ENCODE measurements around the gene ITGB1. TPM values are rescaled to one million over a fixed set of nuclear protein-coding genes. Genes with fewer than 3 reads are reported as not detected.

ITGB1 gene
- total and polyA plus RNA-seq, 7 experiments from 2014 or later = 26.5 to 205 (median 53.5) TPM

DNA sequence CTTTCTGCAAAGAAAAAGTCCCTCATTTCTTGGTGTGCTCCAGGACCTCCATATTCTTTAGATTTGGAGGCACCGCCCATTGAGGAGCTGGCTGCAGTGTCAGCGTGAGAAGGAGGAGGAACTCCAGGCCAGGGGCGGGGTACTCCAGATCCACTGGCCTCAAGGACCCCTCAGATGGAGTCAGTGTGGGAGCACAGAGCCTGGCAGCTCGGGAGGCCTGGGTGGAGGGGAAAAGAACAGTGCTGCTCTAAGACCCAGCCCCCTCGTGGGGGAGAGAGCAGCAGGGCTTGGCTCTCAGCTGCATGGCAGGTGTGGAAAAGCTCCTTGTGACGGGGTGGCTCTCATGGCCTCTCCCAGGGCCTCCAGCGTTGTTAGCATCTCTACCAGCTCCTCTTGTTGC, 70.5 kb downstream of the ITGB1 start:
- ATAC-seq = no peak
- POLR2A ChIA-PET = no interaction called here

DNA sequence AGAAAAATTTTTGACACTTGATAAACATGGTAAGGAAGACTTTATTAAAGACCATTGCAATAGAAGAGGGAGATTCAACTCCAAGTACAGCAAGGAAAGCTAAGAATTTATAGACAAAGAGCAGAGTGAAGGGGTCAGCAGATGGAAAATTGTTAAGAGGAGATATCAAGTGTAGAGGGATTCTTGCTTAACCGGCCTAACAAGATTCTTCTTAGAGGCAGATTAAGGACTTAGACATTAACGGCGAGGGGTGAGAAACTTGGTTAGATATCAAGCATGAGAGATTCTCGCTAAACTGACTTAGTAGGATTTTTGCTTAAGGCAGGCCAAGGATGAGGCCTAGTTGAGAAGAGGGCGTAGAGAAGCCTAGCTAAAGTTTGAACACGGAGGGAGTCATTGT, 76.0 kb downstream of the ITGB1 start:
- no peaks in the 10 kb centered on the region for H3K4me1 ChIP-seq (ENCODE audit: control insufficient read depth in 2 of 2, insufficient read depth in 2 of 2, low read length in 2 of 2)
- ChIA-PET CTCF (no interaction called here), POLR2A (no interaction called here)
- no peak overlapping the region for H3K27ac Mint-ChIP-seq
- H3K27ac ChIP-seq (ENCODE audit: low read depth, low read length) = no peak overlapping the region
- H3K9me3 Mint-ChIP-seq = peaks cover 0 to 2% (median 0%) of the 10 kb centered on the region in 11 donors
- no peaks in the 10 kb centered on the region for H3K36me3 ChIP-seq (ENCODE audit: control insufficient read depth in 2 of 3, insufficient read depth in 3 of 3, low read length in 3 of 3)
- H3K27me3 Mint-ChIP-seq = no peaks in the 10 kb centered on the region
- no peaks in the 10 kb centered on the region for H3K9me3 ChIP-seq (ENCODE audit: control insufficient read depth in 2 of 3, low read length in 3 of 3)
- intact Hi-C loops (cut with micrococcal nuclease) = no loop called here
- H3K36me3 Mint-ChIP-seq = peaks cover 0 to 13% (median 0%) of the 10 kb centered on the region in 5 donors
- ATAC-seq = no peak
- DNase-seq = no peak
- H3K4me1 Mint-ChIP-seq = no peaks in the 10 kb centered on the region
- no peaks in the 10 kb centered on the region for H3K27me3 ChIP-seq (ENCODE audit: control insufficient read depth in 2 of 2, insufficient read depth in 2 of 2, low read length in 2 of 2)
- H3K4me3 ChIP-seq (ENCODE audit: low read length) = no peak overlapping the region
- H3K4me3 Mint-ChIP-seq = no peak overlapping the region

More for the DNA sequence above, 70.5 kb downstream of the ITGB1 start:
- intact Hi-C loops (cut with micrococcal nuclease) = no loop called here
- no peak overlapping the region for H3K4me3 Mint-ChIP-seq
- H3K4me3 ChIP-seq (ENCODE audit: low read length) = no peak overlapping the region
- H3K9me3 ChIP-seq (ENCODE audit: control insufficient read depth in 2 of 3, low read length in 3 of 3) = no peaks in the 10 kb centered on the region
- H3K27me3 Mint-ChIP-seq = no peaks in the 10 kb centered on the region
- no peaks in the 10 kb centered on the region for H3K27me3 ChIP-seq (ENCODE audit: control insufficient read depth in 2 of 2, insufficient read depth in 2 of 2, low read length in 2 of 2)
- no peaks in the 10 kb centered on the region for H3K36me3 ChIP-seq (ENCODE audit: control insufficient read depth in 2 of 3, insufficient read depth in 3 of 3, low read length in 3 of 3)
- no peaks in the 10 kb centered on the region for H3K9me3 Mint-ChIP-seq
- peaks cover 0 to 7% (median 0%) of the 10 kb centered on the region in 5 donors for H3K36me3 Mint-ChIP-seq
- H3K27ac ChIP-seq (ENCODE audit: low read depth, low read length) = no peak overlapping the region
- peaks cover 0 to 7% (median 4%) of the 10 kb centered on the region in 7 donors for H3K4me1 Mint-ChIP-seq
- H3K27ac Mint-ChIP-seq = no peak overlapping the region
- no peak for DNase-seq
- CTCF ChIA-PET = no interaction called here
- no peaks in the 10 kb centered on the region for H3K4me1 ChIP-seq (ENCODE audit: control insufficient read depth in 2 of 2, insufficient read depth in 2 of 2, low read length in 2 of 2)

DNA sequence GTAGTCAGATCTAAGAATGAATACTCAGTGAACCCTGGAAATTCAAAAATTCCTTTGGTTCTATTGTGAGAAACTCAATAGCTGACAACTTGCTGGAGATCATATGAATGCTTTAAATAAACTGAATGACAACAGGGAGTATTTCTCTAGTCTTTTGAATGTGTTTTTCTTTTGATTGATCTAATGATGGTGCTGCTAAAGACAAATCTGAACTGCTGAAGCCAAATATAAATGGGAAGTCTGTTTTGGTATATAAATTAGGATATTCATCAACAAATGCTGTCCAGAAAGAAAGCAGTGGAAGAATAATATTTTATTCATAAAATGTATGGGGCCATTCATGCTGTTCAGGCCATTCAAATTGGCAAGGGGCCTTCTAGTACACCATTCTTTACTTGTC, 79.4 kb downstream of the ITGB1 start:
- Mint-ChIP-seq H3K4me3 (no peak overlapping the region), H3K27me3 (no peaks in the 10 kb centered on the region), H3K9me3 (peaks cover 0 to 8% (median 0%) of the 10 kb centered on the region in 11 donors), H3K4me1 (no peaks in the 10 kb centered on the region), H3K27ac (no peak overlapping the region), H3K36me3 (peaks cover 0 to 15% (median 0%) of the 10 kb centered on the region in 5 donors)
- CTCF ChIA-PET = no interaction called here
- Histone ChIP-seq H3K27ac (ENCODE audit: low read depth, low read length) (no peak overlapping the region), H3K4me1 (ENCODE audit: control insufficient read depth in 2 of 2, insufficient read depth in 2 of 2, low read length in 2 of 2) (no peaks in the 10 kb centered on the region), H3K36me3 (ENCODE audit: control insufficient read depth in 2 of 3, insufficient read depth in 3 of 3, low read length in 3 of 3) (no peaks in the 10 kb centered on the region), H3K9me3 (ENCODE audit: control insufficient read depth in 2 of 3, low read length in 3 of 3) (no peaks in the 10 kb centered on the region), H3K4me3 (ENCODE audit: low read length) (no peak overlapping the region), H3K27me3 (ENCODE audit: control insufficient read depth in 2 of 2, insufficient read depth in 2 of 2, low read length in 2 of 2) (no peaks in the 10 kb centered on the region)
- ATAC-seq (no peak), DNase-seq (no peak)
- POLR2A ChIA-PET = no interaction called here
- intact Hi-C loops (cut with micrococcal nuclease) = no loop called here

DNA sequence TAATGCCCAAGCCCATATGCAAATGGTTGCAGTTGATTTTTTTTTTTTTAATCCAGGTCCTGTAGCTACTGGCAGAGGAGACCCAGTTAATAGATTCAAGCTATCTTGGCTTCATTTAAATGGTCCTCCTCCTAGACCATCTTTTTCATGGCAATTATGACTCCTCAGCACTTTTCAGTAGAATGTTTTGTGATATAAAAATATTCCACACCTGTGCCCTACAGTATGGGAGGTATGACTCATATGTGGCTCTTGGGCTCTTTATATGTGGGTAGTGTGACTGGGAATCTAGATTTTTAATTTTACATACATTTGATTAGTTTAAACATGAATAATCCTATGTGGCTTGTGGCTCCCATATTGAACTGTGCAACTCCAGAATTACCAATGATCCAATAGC, 80.1 kb downstream of the ITGB1 start:
- ChIA-PET CTCF (no interaction called here), POLR2A (no interaction called here)
- Histone ChIP-seq H3K4me3 (ENCODE audit: low read length) (no peak overlapping the region), H3K4me1 (ENCODE audit: control insufficient read depth in 2 of 2, insufficient read depth in 2 of 2, low read length in 2 of 2) (no peaks in the 10 kb centered on the region), H3K36me3 (ENCODE audit: control insufficient read depth in 2 of 3, insufficient read depth in 3 of 3, low read length in 3 of 3) (no peaks in the 10 kb centered on the region), H3K27me3 (ENCODE audit: control insufficient read depth in 2 of 2, insufficient read depth in 2 of 2, low read length in 2 of 2) (no peaks in the 10 kb centered on the region), H3K9me3 (ENCODE audit: control insufficient read depth in 2 of 3, low read length in 3 of 3) (no peaks in the 10 kb centered on the region), H3K27ac (ENCODE audit: low read depth, low read length) (no peak overlapping the region)
- Mint-ChIP-seq H3K27me3 (no peaks in the 10 kb centered on the region), H3K9me3 (peaks cover 0 to 8% (median 2%) of the 10 kb centered on the region in 11 donors), H3K4me1 (no peaks in the 10 kb centered on the region), H3K4me3 (no peak overlapping the region), H3K36me3 (peaks cover 0 to 23% (median 6%) of the 10 kb centered on the region in 5 donors), H3K27ac (no peak overlapping the region)
- DNase-seq = no peak
- intact Hi-C loops (cut with micrococcal nuclease) = no loop called here
- ATAC-seq = no peak

DNA sequence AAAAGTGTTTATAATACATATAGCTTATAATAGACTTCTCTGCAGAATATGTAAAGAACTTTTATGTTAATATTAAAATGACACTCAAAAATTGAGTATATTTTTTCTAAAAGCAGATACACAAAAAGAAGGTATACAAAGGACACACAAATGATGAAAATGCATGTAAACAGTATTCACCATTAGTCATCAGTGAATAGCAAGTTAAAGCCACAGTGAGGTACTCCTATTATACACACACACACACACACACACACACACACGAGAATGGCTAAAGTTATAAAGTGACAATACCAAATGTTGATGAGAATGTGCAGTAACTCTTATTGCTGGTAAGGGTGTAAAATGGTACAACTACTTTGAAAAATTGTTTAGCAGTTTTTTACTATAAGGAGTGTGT, 92.9 kb downstream of the ITGB1 start:
- ATAC-seq (no peak), DNase-seq (no peak)
- Mint-ChIP-seq H3K36me3 (no peaks in the 10 kb centered on the region), H3K4me1 (no peaks in the 10 kb centered on the region), H3K27me3 (no peaks in the 10 kb centered on the region), H3K4me3 (no peak overlapping the region), H3K9me3 (peaks cover 0 to 9% (median 1%) of the 10 kb centered on the region in 11 donors), H3K27ac (no peak overlapping the region)
- ChIA-PET POLR2A (no interaction called here), CTCF (no interaction called here)
- Histone ChIP-seq H3K4me3 (ENCODE audit: low read length) (no peak overlapping the region), H3K36me3 (ENCODE audit: control insufficient read depth in 2 of 3, insufficient read depth in 3 of 3, low read length in 3 of 3) (no peaks in the 10 kb centered on the region), H3K27me3 (ENCODE audit: control insufficient read depth in 2 of 2, insufficient read depth in 2 of 2, low read length in 2 of 2) (no peaks in the 10 kb centered on the region), H3K4me1 (ENCODE audit: control insufficient read depth in 2 of 2, insufficient read depth in 2 of 2, low read length in 2 of 2) (no peaks in the 10 kb centered on the region), H3K27ac (ENCODE audit: low read depth, low read length) (no peak overlapping the region), H3K9me3 (ENCODE audit: control insufficient read depth in 2 of 3, low read length in 3 of 3) (no peaks in the 10 kb centered on the region)
- intact Hi-C loops (cut with micrococcal nuclease) = no loop called here

DNA sequence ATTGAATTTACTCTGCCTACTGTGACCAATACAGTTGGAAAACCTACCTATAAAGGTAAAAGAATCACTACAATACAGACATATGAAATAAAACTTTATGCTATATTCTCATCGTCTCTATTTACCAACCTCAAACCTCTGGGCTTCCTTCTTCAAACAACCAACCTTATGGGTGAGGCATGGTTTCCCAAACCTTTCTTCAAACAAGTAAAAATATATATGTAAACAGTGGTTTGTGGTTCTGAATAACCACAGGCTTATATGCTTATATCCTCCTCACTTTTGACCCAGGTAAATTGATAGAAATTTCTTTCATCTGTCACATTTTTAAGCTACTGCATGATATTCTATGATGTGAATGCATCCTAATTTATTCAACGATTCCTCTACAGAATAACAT, 103.6 kb downstream of the ITGB1 start:
- no peak for DNase-seq
- ChIA-PET POLR2A (no interaction called here), CTCF (no interaction called here)
- Mint-ChIP-seq H3K27me3 (no peaks in the 10 kb centered on the region), H3K27ac (no peak overlapping the region), H3K4me3 (no peak overlapping the region), H3K36me3 (peaks cover 0 to 27% (median 12%) of the 10 kb centered on the region in 5 donors), H3K9me3 (peaks cover 0 to 5% (median 0%) of the 10 kb centered on the region in 11 donors), H3K4me1 (peaks cover 0 to 5% (median 0%) of the 10 kb centered on the region in 7 donors)
- Histone ChIP-seq H3K4me1 (ENCODE audit: control insufficient read depth in 2 of 2, insufficient read depth in 2 of 2, low read length in 2 of 2) (no peaks in the 10 kb centered on the region), H3K9me3 (ENCODE audit: control insufficient read depth in 2 of 3, low read length in 3 of 3) (no peaks in the 10 kb centered on the region), H3K36me3 (ENCODE audit: control insufficient read depth in 2 of 3, insufficient read depth in 3 of 3, low read length in 3 of 3) (no peaks in the 10 kb centered on the region), H3K27ac (ENCODE audit: low read depth, low read length) (no peak overlapping the region), H3K27me3 (ENCODE audit: control insufficient read depth in 2 of 2, insufficient read depth in 2 of 2, low read length in 2 of 2) (no peaks in the 10 kb centered on the region), H3K4me3 (ENCODE audit: low read length) (no peak overlapping the region)
- ATAC-seq = no peak
- intact Hi-C loops (cut with micrococcal nuclease) = no loop called here

DNA sequence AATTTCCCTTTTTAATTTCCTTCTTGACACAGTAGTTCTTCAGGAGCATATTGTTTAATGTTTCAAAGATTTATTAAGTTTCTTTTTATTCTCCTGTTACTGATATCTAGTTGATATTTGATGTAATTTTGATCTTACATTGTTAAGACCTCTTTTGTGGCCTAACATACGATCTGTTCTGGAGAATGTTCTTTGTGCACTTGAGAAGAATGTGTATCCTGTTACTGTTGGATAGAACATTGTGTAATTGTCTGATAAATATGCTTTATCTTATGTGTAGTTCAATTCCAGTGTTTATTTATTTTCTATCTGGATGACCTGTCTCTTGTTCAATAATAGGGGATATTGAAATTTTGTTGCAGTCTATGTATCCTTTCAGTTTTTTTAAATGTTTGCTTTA, 106.7 kb downstream of the ITGB1 start:
- DNase-seq (no peak), ATAC-seq (no peak)
- no peak overlapping the region for H3K27ac Mint-ChIP-seq
- POLR2A ChIA-PET = no interaction called here
- H3K4me3 Mint-ChIP-seq = no peak overlapping the region
- CTCF ChIA-PET = no interaction called here
- no peaks in the 10 kb centered on the region for H3K36me3 ChIP-seq (ENCODE audit: control insufficient read depth in 2 of 3, insufficient read depth in 3 of 3, low read length in 3 of 3)
- no peaks in the 10 kb centered on the region for H3K4me1 ChIP-seq (ENCODE audit: control insufficient read depth in 2 of 2, insufficient read depth in 2 of 2, low read length in 2 of 2)
- H3K27me3 Mint-ChIP-seq = no peaks in the 10 kb centered on the region
- H3K4me3 ChIP-seq (ENCODE audit: low read length) = no peak overlapping the region
- H3K4me1 Mint-ChIP-seq = peaks cover 0 to 4% (median 0%) of the 10 kb centered on the region in 7 donors
- no peaks in the 10 kb centered on the region for H3K9me3 Mint-ChIP-seq
- H3K27me3 ChIP-seq (ENCODE audit: control insufficient read depth in 2 of 2, insufficient read depth in 2 of 2, low read length in 2 of 2) = no peaks in the 10 kb centered on the region
- H3K36me3 Mint-ChIP-seq = peaks cover 0 to 13% (median 4%) of the 10 kb centered on the region in 5 donors
- H3K9me3 ChIP-seq (ENCODE audit: control insufficient read depth in 2 of 3, low read length in 3 of 3) = no peaks in the 10 kb centered on the region
- intact Hi-C loops (cut with micrococcal nuclease) = no loop called here
- no peak overlapping the region for H3K27ac ChIP-seq (ENCODE audit: low read depth, low read length)

All from naive thymus-derived CD4-positive, alpha-beta T cell (primary cell).